IMR-90 (cell line): ENCODE results near the gene BBS7. TPM values are rescaled to one million over a fixed set of nuclear protein-coding genes. Genes with fewer than 3 reads are reported as not detected.

Experiments
- ATAC-seq: fragments of 200-7000 bp; cut with Tn5 transposase; 2 replicates; pipeline ENCODE4 v1.9.1; 2020; ENCODE audit warnings: low read depth, mild to moderate bottlenecking, moderate library complexity
- BruUV-seq: library from RNA; stranded (reverse); fragments of 400-500 nt; replicated peaks from 2 replicates; lab custom pipeline; 2021; lab: Mats Ljungman, UMichigan
- CTCF ChIA-PET: fragments of 300-600 bp; formaldehyde crosslinking; extraction: SDS; loops from one replicate; lab custom pipeline; 2021; ENCODE audit warnings: antibody characterized with exemption; lab: Yijun Ruan, JAX
- POLR2A ChIA-PET: fragments of 300-600 bp; sonication (Branson Sonifier 250); formaldehyde crosslinking; loops from one replicate; lab custom pipeline; 2022; ENCODE audit warnings: antibody characterized with exemption; ENCODE audit not compliant: unreplicated experiment; lab: Charles Lee
- DNase-seq: peaks from one replicate; pipeline ENCODE4 v3.0.0; 2013
- H2AFZ ChIP-seq: replicated peaks from 2 replicates; pipeline ENCODE3; 2013; ENCODE audit warnings: low read length, mild to moderate bottlenecking; ENCODE audit not compliant: poor library complexity
- H2AK5ac ChIP-seq: 2 replicates; pipeline ENCODE4 v1.6.1; 2013; ENCODE audit warnings: low read depth, low read length, inconsistent platforms
- H2AK9ac ChIP-seq: replicated peaks from 2 replicates; pipeline ENCODE3; 2013; ENCODE audit warnings: mild to moderate bottlenecking, low read depth, low read length, moderate library complexity; ENCODE audit not compliant: poor library complexity
- H2BK120ac ChIP-seq: 2 replicates; pipeline ENCODE4 v1.6.1; 2013; ENCODE audit warnings: low read depth, low read length, inconsistent platforms
- H2BK15ac ChIP-seq: 3 replicates; pipeline ENCODE4 v1.6.1; 2013; ENCODE audit warnings: low read depth, low read length, inconsistent platforms
- H2BK20ac ChIP-seq: 2 replicates; pipeline ENCODE4 v1.6.1; 2013; ENCODE audit warnings: low read depth, mild to moderate bottlenecking, inconsistent platforms, low read length, moderate library complexity
- H2BK5ac ChIP-seq: 2 replicates; pipeline ENCODE4 v1.6.1; 2013; ENCODE audit warnings: mild to moderate bottlenecking, low read depth, low read length, inconsistent platforms; ENCODE audit not compliant: poor library complexity, severe bottlenecking
- H3K14ac ChIP-seq: replicated peaks from 2 replicates; pipeline ENCODE4 v1.6.1; 2013; ENCODE audit warnings: low read depth, low read length, inconsistent platforms
- H3K18ac ChIP-seq: 2 replicates; pipeline ENCODE4 v1.6.1; 2013; ENCODE audit warnings: low read depth, low read length, control low read depth
- H3K23ac ChIP-seq: 2 replicates; pipeline ENCODE4 v1.6.1; 2013; ENCODE audit warnings: low read depth, low read length, inconsistent platforms
- H3K27ac ChIP-seq: 2 replicates; pipeline ENCODE4 v1.5.1; 2013; ENCODE audit warnings: mild to moderate bottlenecking, control low read depth, low read length; ENCODE audit not compliant: insufficient read depth
- H3K27me3 ChIP-seq: 2 replicates; pipeline ENCODE4 v1.6.1; 2013; ENCODE audit warnings: low read length; ENCODE audit not compliant: control insufficient read depth, insufficient read depth
- H3K36me3 ChIP-seq: 2 replicates; pipeline ENCODE4 v1.6.1; 2013; ENCODE audit warnings: low read length, mixed read lengths; ENCODE audit not compliant: control insufficient read depth, insufficient read depth
- H3K4ac ChIP-seq: 2 replicates; pipeline ENCODE4 v1.6.1; 2013; ENCODE audit warnings: low read depth, low read length, inconsistent platforms
- H3K4me1 ChIP-seq: 2 replicates; pipeline ENCODE4 v1.6.1; 2013; ENCODE audit warnings: low read length, mixed read lengths; ENCODE audit not compliant: control insufficient read depth, insufficient read depth
- H3K4me2 ChIP-seq: 2 replicates; pipeline ENCODE4 v1.6.1; 2013; ENCODE audit warnings: low read depth, mild to moderate bottlenecking, control low read depth, low read length, moderate library complexity
- H3K4me3 ChIP-seq: 2 replicates; pipeline ENCODE4 v1.5.1; 2013; ENCODE audit warnings: low read depth, mild to moderate bottlenecking, control low read depth, low read length, moderate library complexity; ENCODE audit not compliant: insufficient read depth
- H3K56ac ChIP-seq: 2 replicates; pipeline ENCODE4 v1.6.1; 2013; ENCODE audit warnings: low read length, inconsistent platforms; ENCODE audit not compliant: insufficient read depth; ENCODE audit errors: extremely low read depth
- H3K79me1 ChIP-seq, 2 experiments: 2 replicates each; pipeline ENCODE4 v1.6.1; 2013; ENCODE audit warnings: low read length in 2 of 2, inconsistent platforms in 1 of 2, low read depth in 1 of 2
- H3K9ac ChIP-seq: 2 replicates; pipeline ENCODE4 v1.6.1; 2013; ENCODE audit warnings: low read depth, low read length, control low read depth
- H3K9me1 ChIP-seq: 2 replicates; pipeline ENCODE4 v1.6.1; 2013; ENCODE audit warnings: low read length, inconsistent platforms; ENCODE audit not compliant: insufficient read depth
- H3K9me3 ChIP-seq: 2 replicates; pipeline ENCODE4 v1.6.1; 2013; ENCODE audit warnings: low read length; ENCODE audit not compliant: control insufficient read depth, insufficient read depth
- H4K20me1 ChIP-seq: 2 replicates; pipeline ENCODE4 v1.6.1; 2013; ENCODE audit warnings: low read length, inconsistent platforms; ENCODE audit not compliant: insufficient read depth
- H4K5ac ChIP-seq: 2 replicates; pipeline ENCODE4 v1.6.1; 2013; ENCODE audit warnings: mild to moderate bottlenecking, low read depth, low read length, control low read depth
- H4K8ac ChIP-seq, 2 experiments: 2 replicates each; pipeline ENCODE4 v1.6.1; 2013; ENCODE audit warnings: low read depth in 2 of 2, low read length in 2 of 2, control low read depth in 1 of 2, inconsistent platforms in 1 of 2
- H4K91ac ChIP-seq: 2 replicates; pipeline ENCODE4 v1.6.1; 2013; ENCODE audit warnings: low read depth, low read length, inconsistent platforms; ENCODE audit not compliant: insufficient read depth
- BHLHE40 ChIP-seq: fragments of 150-350 bp; IDR thresholded peaks from 2 replicates; pipeline ENCODE4 v1.6.1; 2016; ENCODE audit warnings: mild to moderate bottlenecking, low read depth, low read length
- CHD1 ChIP-seq: IDR thresholded peaks from 2 replicates; pipeline ENCODE4 v1.6.1; 2012; ENCODE audit warnings: low read depth, low read length, improper control_type of control experiment
- MXI1 ChIP-seq: IDR thresholded peaks from 2 replicates; pipeline ENCODE4 v1.6.1; 2012; ENCODE audit warnings: low read depth, mild to moderate bottlenecking, low read length, moderate library complexity, borderline replicate concordance
- WGBS, 2 experiments: methylation state at CpG; one replicate each; pipeline versions ENCODE4 v1.1.5 to v1.1.7; 2013; ENCODE audit warnings: missing lambda C conversion rate in 2 of 2; ENCODE audit not compliant: insufficient read length in 1 of 2; ENCODE audit errors: extremely low coverage in 2 of 2; 5-methylcytosine and 5-hydroxymethylcytosine counted together
- dilution Hi-C: fragments of 300-500 bp; cut with HindIII; formaldehyde crosslinking; loops from one replicate; pipeline ENCODE4 v1.14.3; 2018; ENCODE audit warnings: low sequenced_read_pairs; ENCODE audit not compliant: unreplicated experiment
- in situ Hi-C: fragments of 300-500 bp; cut with MboI; formaldehyde crosslinking; loops from 3 replicates; pipeline ENCODE4 v1.14.3; 2019; ENCODE audit warnings: low sequenced_read_pairs, inconsistent platforms, mixed read lengths
- intact Hi-C: fragments of 100-400 bp; cut with micrococcal nuclease; formaldehyde crosslinking; loops from 2 replicates; pipeline ENCODE4 v1.10.0; 2022
- polyA plus RNA-seq, 3 experiments: library from polyadenylated mRNA; depleted of rRNA; stranded (reverse); fragments of >200 nt; gene quantifications; 2 replicates each; pipeline ENCODE4 v1.2.3, GENCODE V29; 2012; ENCODE audit warnings: low replicate concordance in 1 of 3
- total RNA-seq: library from RNA; depleted of rRNA; stranded (reverse); fragments of >200 nt; gene quantifications from 2 replicates; pipeline ENCODE4 v1.2.3, GENCODE V29; 2012

Gene BBS7
- total and polyA plus RNA-seq, 2 of the 4 experiments (the other 2 are of a cell fraction), result 23.0 to 32.3 TPM

DNA sequence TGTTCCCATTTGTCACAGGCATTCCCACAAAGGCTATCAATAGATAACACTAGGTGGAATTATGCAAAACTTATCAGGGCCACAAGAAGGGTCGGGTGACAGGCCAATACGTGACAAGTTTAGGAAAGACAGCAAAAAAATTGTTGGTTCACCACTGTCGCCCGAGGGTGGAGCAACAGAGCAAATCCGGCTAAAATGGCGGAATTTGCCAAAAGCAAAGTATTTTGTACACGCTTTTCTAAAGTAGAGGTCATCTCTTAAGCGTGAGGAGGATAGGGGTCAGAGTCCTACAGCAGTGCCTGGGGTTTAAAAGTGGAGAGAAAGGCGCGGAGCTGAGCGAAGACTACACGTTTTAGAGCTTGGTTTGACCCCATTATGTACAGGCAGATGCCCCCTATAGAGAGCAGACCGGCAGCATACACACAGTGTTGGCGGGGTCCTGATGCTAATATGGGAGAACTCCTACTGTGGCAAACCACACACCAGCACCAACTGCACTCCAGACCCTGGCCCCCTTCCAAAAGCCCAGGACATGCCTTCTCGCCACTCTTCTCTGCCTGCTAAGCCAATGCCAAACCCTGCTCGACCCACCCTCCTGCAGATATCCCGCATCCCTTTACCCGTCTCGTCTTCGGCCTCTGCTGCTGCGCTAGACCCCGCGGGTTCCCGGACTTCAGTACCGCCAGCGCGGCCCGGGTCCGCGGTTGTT is 47.3 kb downstream of the BBS7 start:
- no TSS peak for BruUV-seq
- in situ Hi-C loops, result no loop called here
- POLR2A ChIA-PET, result no interaction called here

More for the DNA sequence above, 47.3 kb downstream of the BBS7 start:
- Histone ChIP-seq H2BK5ac (peak overlapping the region; percentile 70), H3K27ac (peak overlapping the region; percentile 69), H2AK5ac (peak overlapping the region; percentile 40), H3K18ac (no peak overlapping the region), H4K8ac (peak overlapping the region; percentile 69 to 73), H2BK15ac (peak overlapping the region; percentile 68; the same call in 1 of the 3 replicates), H3K9ac (peak overlapping the region; percentile 84), H4K91ac (peak overlapping the region; percentile 51), H3K9me1 (no peaks in the 10 kb centered on the region), H3K36me3 (peaks cover 2% of the 10 kb centered on the region; the same call in 1 of the 2 replicates), H3K56ac (peak overlapping the region; percentile 76), H3K4ac (peak overlapping the region; percentile 81), H2AFZ (peak overlapping the region; percentile 90), H3K14ac (peak overlapping the region; percentile 73), H3K4me1 (peaks cover 4% of the 10 kb centered on the region), H2BK20ac (peak overlapping the region; percentile 27; the same call in 1 of the 2 replicates), H3K4me2 (peak overlapping the region; percentile 97), H2BK120ac (peak overlapping the region; percentile 33), H3K9me3 (no peaks in the 10 kb centered on the region), H3K4me3 (peak overlapping the region; percentile 71), H4K20me1 (no peaks in the 10 kb centered on the region), H4K5ac (peak overlapping the region; percentile 23; the same call in 1 of the 2 replicates), H2AK9ac (peak overlapping the region; percentile 82), H3K27me3 (no peaks in the 10 kb centered on the region), H3K79me1 (peaks cover 11 to 19% of the 10 kb centered on the region in 2 experiments; a peak in 3 of 4 replicates), H3K23ac (peak overlapping the region; percentile 91)
- dilution Hi-C loops (no loop called here), intact Hi-C loops (loop anchor here (2.0 to 10.0 kb wide), 2 partner anchors 126 to 448 kb away; partner anchors contain the start of gene ANXA5)
- 3% methylated on average over 8 of the region's 30 CpGs; no CpG with 5 or more reads in 1 of the 2 experiments for WGBS, 2 experiments
- CTCF ChIA-PET, result interaction anchor here (0.9 kb wide), 1 partner anchor 58 kb away, joined by 3 read pairs; the partner anchor contains the start of gene SMIM43
- TF ChIP-seq MXI1 (no peak), BHLHE40 (no peak), CHD1 (0 out of 2 replicates have a peak, but pooled peaks have one; percentile 61)
- peak; percentile 40 for ATAC-seq
- no peak for DNase-seq
